SK-N-SH treated with all-trans-retinoic acid at 6 μM for 48 hours (cell line): ENCODE results near the gene CCBE1.

Experiments
- CSDC2 ChIP-seq: fragments of 250-450 bp; sonication (Bioruptor Pico); IDR thresholded peaks from 2 replicates; pipeline ENCODE4 v1.5.0; 2020; ENCODE audit warnings: mild to moderate bottlenecking, moderate library complexity
- TCF4 ChIP-seq: fragments of 250-450 bp; sonication (Bioruptor Pico); IDR thresholded peaks from 2 replicates; pipeline ENCODE4 v1.8.0; 2021; ENCODE audit warnings: mild to moderate bottlenecking, moderate library complexity, borderline replicate concordance
- ZC3H10 ChIP-seq: fragments of 250-450 bp; sonication (Bioruptor Pico); IDR thresholded peaks from 2 replicates; pipeline ENCODE4 v1.5.1; 2021; ENCODE audit warnings: mild to moderate bottlenecking, moderate library complexity
- ZNF70 ChIP-seq: fragments of 450-650 bp; formaldehyde crosslinking; IDR thresholded peaks from 2 replicates; pipeline ENCODE4 v1.5.0; 2020; ENCODE audit warnings: mild to moderate bottlenecking, moderate library complexity
- TF ChIP-seq, protein P1 (sequence below): fragments of 250-450 bp; sonication (Bioruptor Pico); IDR thresholded peaks from 2 replicates; pipeline ENCODE4 v1.5.1; 2021; ENCODE audit warnings: mild to moderate bottlenecking, moderate library complexity
- TF ChIP-seq, protein P2 (sequence below): fragments of 250-450 bp; sonication (Bioruptor Pico); IDR thresholded peaks from 2 replicates; pipeline ENCODE4 v1.5.1; 2020; ENCODE audit warnings: low read depth, mild to moderate bottlenecking, moderate library complexity
- TF ChIP-seq, protein P3 (sequence below): fragments of 250-450 bp; sonication (Bioruptor Pico); IDR thresholded peaks from 2 replicates; pipeline ENCODE4 v1.8.0; 2021; ENCODE audit warnings: low read depth, mild to moderate bottlenecking, moderate library complexity, borderline replicate concordance
- TF ChIP-seq, protein P4 (sequence below): fragments of 250-450 bp; sonication (Bioruptor Pico); IDR thresholded peaks from 2 replicates; pipeline ENCODE4 v1.8.0; 2020; ENCODE audit warnings: mild to moderate bottlenecking, moderate library complexity, borderline replicate concordance

DNA sequence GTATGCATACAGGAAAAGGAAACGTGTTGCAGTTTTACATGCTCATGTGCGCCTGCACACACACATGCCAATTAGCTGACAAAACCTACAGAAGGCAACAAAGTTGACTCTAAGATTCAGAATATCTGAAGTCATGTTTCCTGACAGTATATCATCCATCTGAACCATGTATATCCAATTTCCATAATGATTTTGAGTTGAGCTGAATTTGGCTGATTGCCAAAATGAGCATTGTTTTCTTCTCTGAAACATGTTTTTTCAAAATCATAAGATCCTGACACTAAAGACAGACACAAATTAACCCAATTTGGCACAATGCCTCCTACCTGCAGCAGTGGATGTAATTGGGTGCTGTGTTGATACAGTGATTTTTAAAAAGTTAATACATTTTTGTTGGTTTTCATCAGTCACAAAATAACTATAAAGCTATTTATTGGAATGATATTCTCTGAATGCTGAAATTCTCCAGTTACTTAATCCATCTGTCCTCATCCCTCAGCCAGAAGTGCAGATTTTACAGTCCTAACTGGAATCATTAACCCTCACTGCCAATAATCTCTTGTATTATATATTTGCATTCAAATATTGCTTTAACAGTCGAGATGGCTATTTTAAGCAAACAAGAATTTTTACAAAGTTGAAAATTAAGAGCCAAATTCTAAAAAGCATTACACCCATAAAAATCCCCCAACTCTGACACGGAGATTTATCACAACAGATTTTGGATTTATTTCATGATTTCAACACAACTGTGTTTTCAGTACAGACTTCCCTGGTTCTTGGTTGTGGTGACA, 176.5 kb downstream of the CCBE1 start:
- TF ChIP-seq, protein P1, sequence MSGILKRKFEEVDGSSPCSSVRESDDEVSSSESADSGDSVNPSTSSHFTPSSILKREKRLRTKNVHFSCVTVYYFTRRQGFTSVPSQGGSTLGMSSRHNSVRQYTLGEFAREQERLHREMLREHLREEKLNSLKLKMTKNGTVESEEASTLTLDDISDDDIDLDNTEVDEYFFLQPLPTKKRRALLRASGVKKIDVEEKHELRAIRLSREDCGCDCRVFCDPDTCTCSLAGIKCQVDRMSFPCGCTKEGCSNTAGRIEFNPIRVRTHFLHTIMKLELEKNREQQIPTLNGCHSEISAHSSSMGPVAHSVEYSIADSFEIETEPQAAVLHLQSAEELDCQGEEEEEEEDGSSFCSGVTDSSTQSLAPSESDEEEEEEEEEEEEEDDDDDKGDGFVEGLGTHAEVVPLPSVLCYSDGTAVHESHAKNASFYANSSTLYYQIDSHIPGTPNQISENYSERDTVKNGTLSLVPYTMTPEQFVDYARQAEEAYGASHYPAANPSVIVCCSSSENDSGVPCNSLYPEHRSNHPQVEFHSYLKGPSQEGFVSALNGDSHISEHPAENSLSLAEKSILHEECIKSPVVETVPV (CRISPR knock-in tag): no peak
- TF ChIP-seq, protein P2, sequence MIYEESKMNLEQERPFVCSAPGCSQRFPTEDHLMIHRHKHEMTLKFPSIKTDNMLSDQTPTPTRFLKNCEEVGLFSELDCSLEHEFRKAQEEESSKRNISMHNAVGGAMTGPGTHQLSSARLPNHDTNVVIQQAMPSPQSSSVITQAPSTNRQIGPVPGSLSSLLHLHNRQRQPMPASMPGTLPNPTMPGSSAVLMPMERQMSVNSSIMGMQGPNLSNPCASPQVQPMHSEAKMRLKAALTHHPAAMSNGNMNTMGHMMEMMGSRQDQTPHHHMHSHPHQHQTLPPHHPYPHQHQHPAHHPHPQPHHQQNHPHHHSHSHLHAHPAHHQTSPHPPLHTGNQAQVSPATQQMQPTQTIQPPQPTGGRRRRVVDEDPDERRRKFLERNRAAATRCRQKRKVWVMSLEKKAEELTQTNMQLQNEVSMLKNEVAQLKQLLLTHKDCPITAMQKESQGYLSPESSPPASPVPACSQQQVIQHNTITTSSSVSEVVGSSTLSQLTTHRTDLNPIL (CRISPR knock-in tag): no peak
- no peak for TF ChIP-seq TCF4 (CRISPR knock-in tag)
- TF ChIP-seq, protein P3, sequence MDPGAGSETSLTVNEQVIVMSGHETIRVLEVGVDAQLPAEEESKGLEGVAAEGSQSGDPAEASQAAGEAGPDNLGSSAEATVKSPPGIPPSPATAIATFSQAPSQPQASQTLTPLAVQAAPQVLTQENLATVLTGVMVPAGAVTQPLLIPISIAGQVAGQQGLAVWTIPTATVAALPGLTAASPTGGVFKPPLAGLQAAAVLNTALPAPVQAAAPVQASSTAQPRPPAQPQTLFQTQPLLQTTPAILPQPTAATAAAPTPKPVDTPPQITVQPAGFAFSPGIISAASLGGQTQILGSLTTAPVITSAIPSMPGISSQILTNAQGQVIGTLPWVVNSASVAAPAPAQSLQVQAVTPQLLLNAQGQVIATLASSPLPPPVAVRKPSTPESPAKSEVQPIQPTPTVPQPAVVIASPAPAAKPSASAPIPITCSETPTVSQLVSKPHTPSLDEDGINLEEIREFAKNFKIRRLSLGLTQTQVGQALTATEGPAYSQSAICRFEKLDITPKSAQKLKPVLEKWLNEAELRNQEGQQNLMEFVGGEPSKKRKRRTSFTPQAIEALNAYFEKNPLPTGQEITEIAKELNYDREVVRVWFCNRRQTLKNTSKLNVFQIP: no peak
- TF ChIP-seq CSDC2 (CRISPR knock-in tag): no peak
- TF ChIP-seq, protein P4, sequence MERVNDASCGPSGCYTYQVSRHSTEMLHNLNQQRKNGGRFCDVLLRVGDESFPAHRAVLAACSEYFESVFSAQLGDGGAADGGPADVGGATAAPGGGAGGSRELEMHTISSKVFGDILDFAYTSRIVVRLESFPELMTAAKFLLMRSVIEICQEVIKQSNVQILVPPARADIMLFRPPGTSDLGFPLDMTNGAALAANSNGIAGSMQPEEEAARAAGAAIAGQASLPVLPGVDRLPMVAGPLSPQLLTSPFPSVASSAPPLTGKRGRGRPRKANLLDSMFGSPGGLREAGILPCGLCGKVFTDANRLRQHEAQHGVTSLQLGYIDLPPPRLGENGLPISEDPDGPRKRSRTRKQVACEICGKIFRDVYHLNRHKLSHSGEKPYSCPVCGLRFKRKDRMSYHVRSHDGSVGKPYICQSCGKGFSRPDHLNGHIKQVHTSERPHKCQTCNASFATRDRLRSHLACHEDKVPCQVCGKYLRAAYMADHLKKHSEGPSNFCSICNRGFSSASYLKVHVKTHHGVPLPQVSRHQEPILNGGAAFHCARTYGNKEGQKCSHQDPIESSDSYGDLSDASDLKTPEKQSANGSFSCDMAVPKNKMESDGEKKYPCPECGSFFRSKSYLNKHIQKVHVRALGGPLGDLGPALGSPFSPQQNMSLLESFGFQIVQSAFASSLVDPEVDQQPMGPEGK (CRISPR knock-in tag): no peak
- TF ChIP-seq ZC3H10: no peak
- no peak for TF ChIP-seq ZNF70
